Colonic mucosa (tissue), 4 donors: ENCODE data around the gene MEIS3. TPM values are rescaled to one million over a fixed set of nuclear protein-coding genes. Genes with fewer than 3 reads are reported as not detected.

ENCODE experiments used
- DNase-seq: peaks from one replicate; pipeline ENCODE4 v3.0.0-alpha.2; 2020
- H3K27ac ChIP-seq: fragments of 200-600 bp; one replicate; pipeline ENCODE4 v1.8.0; 2021
- H3K27me3 ChIP-seq: fragments of 200-600 bp; one replicate; pipeline ENCODE4 v1.8.0; 2021
- H3K36me3 ChIP-seq: fragments of 200-600 bp; one replicate; pipeline ENCODE4 v1.8.0; 2021
- H3K4me1 ChIP-seq: fragments of 200-600 bp; one replicate; pipeline ENCODE4 v1.8.0; 2021; ENCODE audit warnings: mild to moderate bottlenecking
- H3K4me3 ChIP-seq: fragments of 200-600 bp; one replicate; pipeline ENCODE4 v1.8.0; 2021
- H3K9ac ChIP-seq, 2 donors: one replicate each; pipeline ENCODE4 v1.7.0; 2013; ENCODE audit warnings: control low read depth in 2 of 2, low read depth in 2 of 2, low read length in 2 of 2
- H3K9me3 ChIP-seq: fragments of 200-600 bp; one replicate; pipeline ENCODE4 v1.8.0; 2021
- intact Hi-C: fragments of 100-400 bp; cut with DNase I; formaldehyde crosslinking; loops from one replicate; pipeline ENCODE4 v1.14.1; 2022
- total RNA-seq, 2 donors: library from RNA; stranded (reverse); fragmentation: NEBNext Ultra II Directional in 1 of 2; extraction: Animal tissue kit (Norgen Biotek cat#: 25700) in 1 of 2; gene quantifications; one replicate each; pipeline ENCODE4 v1.2.1, GENCODE V29; 2021
- TF ChIP-seq, protein P1 (sequence below): fragments of 200-600 bp; IDR thresholded peaks from one replicate; pipeline ENCODE4 v1.8.0; 2022; ENCODE audit warnings: antibody characterized with exemption, mild to moderate bottlenecking
- donor health status: healthy.
- donor health status: DM: no; HTN: no; CAD: no.
- donor health status: DM: no; HTN: no; CAD: no.

MEIS3 gene
- total RNA-seq, 2 donors from 2014 or later = 2.3 to 2.6 TPM

DNA sequence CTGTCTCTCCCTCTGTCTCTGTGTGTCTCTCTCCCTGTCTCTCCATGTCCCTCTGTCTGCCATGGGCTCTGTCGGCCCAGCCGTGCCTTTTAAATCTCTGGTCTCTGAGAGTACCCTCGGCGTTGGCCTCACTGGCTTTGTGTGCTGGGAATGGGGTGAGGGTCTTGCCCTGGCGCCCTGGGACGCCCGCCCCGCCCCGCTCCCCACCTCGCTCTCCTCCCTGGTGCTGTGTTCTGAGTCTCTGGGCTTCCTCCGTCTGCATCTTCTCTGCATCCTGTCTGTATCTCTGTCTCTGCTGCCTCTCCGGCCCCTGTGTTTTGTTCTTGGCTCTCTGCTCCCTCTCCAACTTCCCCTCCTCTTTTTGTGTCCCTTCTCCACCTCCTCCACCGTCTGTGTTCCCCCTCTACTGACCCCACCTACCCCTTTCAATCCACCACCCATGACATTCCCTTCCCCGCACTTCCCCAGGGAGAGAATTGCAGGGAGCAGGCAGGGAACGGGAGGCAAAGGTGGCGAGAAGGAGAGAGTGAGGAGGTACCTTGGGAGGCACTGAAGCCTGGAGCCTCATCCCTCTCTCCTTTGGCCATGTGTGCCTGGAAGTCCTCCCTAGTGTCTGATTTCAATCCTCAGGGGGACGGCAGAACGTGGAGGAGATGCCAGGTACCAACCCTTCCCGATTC, 4.0 kb upstream of the MEIS3 start:
- TF ChIP-seq, protein P1, sequence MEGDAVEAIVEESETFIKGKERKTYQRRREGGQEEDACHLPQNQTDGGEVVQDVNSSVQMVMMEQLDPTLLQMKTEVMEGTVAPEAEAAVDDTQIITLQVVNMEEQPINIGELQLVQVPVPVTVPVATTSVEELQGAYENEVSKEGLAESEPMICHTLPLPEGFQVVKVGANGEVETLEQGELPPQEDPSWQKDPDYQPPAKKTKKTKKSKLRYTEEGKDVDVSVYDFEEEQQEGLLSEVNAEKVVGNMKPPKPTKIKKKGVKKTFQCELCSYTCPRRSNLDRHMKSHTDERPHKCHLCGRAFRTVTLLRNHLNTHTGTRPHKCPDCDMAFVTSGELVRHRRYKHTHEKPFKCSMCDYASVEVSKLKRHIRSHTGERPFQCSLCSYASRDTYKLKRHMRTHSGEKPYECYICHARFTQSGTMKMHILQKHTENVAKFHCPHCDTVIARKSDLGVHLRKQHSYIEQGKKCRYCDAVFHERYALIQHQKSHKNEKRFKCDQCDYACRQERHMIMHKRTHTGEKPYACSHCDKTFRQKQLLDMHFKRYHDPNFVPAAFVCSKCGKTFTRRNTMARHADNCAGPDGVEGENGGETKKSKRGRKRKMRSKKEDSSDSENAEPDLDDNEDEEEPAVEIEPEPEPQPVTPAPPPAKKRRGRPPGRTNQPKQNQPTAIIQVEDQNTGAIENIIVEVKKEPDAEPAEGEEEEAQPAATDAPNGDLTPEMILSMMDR = no peak
- Histone ChIP-seq H3K27ac (no peak overlapping the region), H3K9me3 (no peaks in the 10 kb centered on the region), H3K9ac (no peak overlapping the region), H3K4me3 (no peak overlapping the region), H3K4me1 (no peaks in the 10 kb centered on the region), H3K27me3 (peaks cover 41% of the 10 kb centered on the region), H3K36me3 (no peaks in the 10 kb centered on the region)
- DNase-seq = no peak
- intact Hi-C loops = loop anchor here (5.0 kb wide), 1 partner anchor 131 kb away; no protein-coding TSS in a partner anchor

DNA sequence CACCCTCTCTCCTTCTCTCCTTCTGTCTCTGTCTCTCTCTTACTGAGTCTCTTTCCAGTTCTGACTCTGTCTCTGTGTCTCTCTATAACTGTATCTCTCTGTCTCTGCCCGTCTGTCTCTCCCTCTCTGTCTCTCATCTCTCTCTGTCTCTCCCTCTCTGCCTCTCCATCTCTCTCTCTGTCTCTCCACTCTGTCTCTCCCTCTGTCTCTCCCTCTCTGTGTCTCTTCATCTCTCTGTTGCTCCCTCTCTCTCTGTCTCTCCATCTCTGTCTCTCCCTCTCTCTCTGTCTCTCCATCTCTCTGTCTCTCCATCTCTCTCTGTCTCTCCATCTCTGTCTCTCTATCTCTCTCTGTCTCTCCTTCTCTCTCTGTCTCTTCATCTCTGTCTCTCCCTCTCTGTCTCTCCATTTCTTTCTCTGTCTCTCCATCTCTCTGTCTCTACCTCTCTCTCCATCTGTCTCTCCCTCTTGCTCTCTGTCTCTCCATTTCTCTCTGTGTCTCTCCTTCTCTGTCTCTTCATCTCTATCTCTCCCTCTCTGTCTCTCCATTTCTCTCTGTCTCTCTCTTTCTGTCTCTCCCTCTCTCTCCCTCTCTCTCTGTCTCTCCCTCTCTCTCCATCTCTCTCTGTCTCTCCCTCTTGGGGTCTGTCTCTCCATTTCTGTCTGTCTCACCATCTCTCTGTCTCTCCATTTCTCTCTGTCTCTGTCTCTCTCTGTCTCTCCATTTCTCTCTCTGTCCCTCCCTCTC, 3.3 kb upstream of the MEIS3 start:
- Histone ChIP-seq H3K9me3 (no peaks in the 10 kb centered on the region), H3K27ac (no peak overlapping the region), H3K27me3 (peaks cover 47% of the 10 kb centered on the region), H3K9ac (no peak overlapping the region), H3K4me1 (no peaks in the 10 kb centered on the region), H3K36me3 (no peaks in the 10 kb centered on the region), H3K4me3 (no peak overlapping the region)
- no peak for DNase-seq
- TF ChIP-seq, protein P1 = no peak
- intact Hi-C loops = loop anchor here (5.0 kb wide), 1 partner anchor 130 kb away; no protein-coding TSS in a partner anchor

DNA sequence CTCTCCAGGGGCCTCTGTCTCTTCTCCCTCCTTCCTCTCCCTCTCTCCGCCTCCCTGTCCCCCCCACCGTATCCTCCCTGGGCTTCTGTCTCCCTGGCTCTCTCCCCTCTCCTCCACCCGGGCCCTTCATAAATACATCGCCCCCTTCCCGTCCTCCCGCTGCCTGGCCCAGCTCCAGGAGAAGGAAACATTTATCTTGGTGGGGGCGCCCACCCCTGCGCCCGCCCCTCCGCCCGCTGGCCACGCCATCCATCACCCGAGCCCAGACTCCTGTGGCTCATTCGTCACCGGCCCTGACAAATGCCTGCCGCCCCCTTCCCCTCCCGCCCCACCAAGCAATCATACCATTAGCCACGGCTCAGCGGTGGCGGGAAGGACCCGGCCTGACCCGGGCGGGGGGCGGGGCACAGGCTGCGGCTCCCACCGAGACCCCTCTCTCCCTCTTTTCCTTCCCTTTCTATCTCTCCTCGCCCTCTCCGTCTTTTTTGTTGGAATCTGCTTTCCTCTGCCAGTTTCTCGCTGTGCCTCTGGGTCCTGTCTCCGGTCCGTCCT, 2.6 kb upstream of the MEIS3 start:
- Histone ChIP-seq H3K4me3 (no peak overlapping the region), H3K27me3 (peaks cover 53% of the 10 kb centered on the region), H3K36me3 (no peaks in the 10 kb centered on the region), H3K9me3 (no peaks in the 10 kb centered on the region), H3K27ac (no peak overlapping the region), H3K9ac (no peak overlapping the region), H3K4me1 (no peaks in the 10 kb centered on the region)
- intact Hi-C loops = loop anchor here (5.0 kb wide), 1 partner anchor 130 kb away; no protein-coding TSS in a partner anchor
- DNase-seq = no peak
- TF ChIP-seq, protein P1 = no peak

DNA sequence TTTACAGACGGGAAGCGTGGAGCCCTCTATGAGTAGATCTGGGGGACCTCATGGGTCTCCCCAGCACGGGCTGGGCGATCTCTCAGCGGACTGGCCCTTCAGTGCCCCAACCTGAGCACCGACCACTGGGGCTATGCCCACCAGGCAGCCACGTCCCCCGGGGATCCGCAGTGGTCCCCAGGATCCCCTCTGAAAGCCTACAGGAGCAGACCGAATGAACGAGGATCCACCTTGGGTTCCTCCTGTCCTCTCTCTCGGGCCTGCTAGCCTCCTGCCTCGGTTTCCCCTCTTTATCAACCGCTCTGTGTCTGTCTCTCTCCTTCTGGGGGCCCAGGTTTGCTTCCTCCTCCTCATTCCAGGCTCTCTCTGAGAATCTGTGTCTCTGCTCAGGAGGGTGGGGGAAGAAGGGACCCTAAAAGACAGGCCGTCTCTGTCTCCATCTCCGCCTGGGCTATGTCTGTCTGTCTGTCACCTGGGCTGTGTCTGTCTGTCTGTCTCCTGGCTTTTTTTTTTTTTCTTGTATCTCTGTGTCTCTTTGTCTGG, 2.0 kb upstream of the MEIS3 start:
- Histone ChIP-seq H3K4me1 (no peaks in the 10 kb centered on the region), H3K4me3 (no peak overlapping the region), H3K36me3 (no peaks in the 10 kb centered on the region), H3K27me3 (peaks cover 57% of the 10 kb centered on the region), H3K9me3 (no peaks in the 10 kb centered on the region), H3K9ac (no peak overlapping the region), H3K27ac (no peak overlapping the region)
- TF ChIP-seq, protein P1 = no peak
- no peak for DNase-seq
- intact Hi-C loops = loop anchor here (5.0 kb wide), 1 partner anchor 129 kb away; no protein-coding TSS in a partner anchor

DNA sequence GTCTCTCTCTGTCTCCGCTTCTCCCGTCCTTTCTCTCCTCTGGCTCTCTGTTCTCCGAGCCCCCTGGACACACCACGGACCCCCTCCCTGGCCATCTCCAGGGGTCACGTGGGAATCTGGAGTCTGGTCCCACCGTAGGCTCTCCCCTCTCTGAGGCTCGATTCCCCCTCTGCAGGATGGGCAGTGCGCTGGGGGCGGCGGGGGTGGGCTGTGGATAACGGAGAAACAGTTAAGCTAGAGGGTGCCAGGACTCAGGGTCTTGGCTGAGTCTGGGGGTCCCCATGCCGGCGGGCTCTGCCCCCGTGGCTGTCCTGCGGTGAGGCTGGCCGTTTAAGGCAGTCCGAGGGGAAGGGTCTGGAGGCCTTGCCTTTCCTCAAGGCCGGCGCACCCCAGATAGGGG, 462 bp upstream of the MEIS3 start:
- H3K36me3 ChIP-seq = no peaks in the 10 kb centered on the region
- H3K4me1 ChIP-seq = no peaks in the 10 kb centered on the region
- intact Hi-C loops = loop anchor here (5.0 kb wide), 1 partner anchor 127 kb away; no protein-coding TSS in a partner anchor
- peaks cover 57% of the 10 kb centered on the region for H3K27me3 ChIP-seq
- TF ChIP-seq, protein P1 = no peak
- DNase-seq = no peak
- H3K4me3 ChIP-seq = no peak overlapping the region
- H3K9me3 ChIP-seq = no peaks in the 10 kb centered on the region
- H3K9ac ChIP-seq = no peak overlapping the region
- H3K27ac ChIP-seq = no peak overlapping the region
